Measurements from ENCODE around the gene AP2A1. TPM values are rescaled to one million over a fixed set of nuclear protein-coding genes. Genes with fewer than 3 reads are reported as not detected.

Gene AP2A1
- total RNA-seq, 1 donor, result 92.0 TPM

- no peak overlapping the region for H3K4me3 ChIP-seq (ENCODE audit: low read depth, low read length)
- no peak for TF ChIP-seq CTCF (IDR thresholded peaks at IDR 0.05; ENCODE audit: insufficient read depth, low read depth, low read length)
- no peak for DNase-seq (ENCODE audit: low read depth)
Measured at GRCh38 chr19:49780861-49781260, 14.1 kb downstream of the AP2A1 start.

GRCh38 chr19:49781394-49781793 is 14.6 kb downstream of the AP2A1 start:
- no peak for DNase-seq (ENCODE audit: low read depth)
- no peak overlapping the region for H3K4me3 ChIP-seq (ENCODE audit: low read depth, low read length)
- no peak for TF ChIP-seq CTCF (IDR thresholded peaks at IDR 0.05; ENCODE audit: insufficient read depth, low read depth, low read length)

GRCh38 chr19:49782515-49782914 is 15.7 kb downstream of the AP2A1 start:
- TF ChIP-seq CTCF (IDR thresholded peaks at IDR 0.05; ENCODE audit: insufficient read depth, low read depth, low read length), result no peak

GRCh38 chr19:49786376-49786820 is 19.6 kb downstream of the AP2A1 start:
- peak; percentile 71 for DNase-seq (ENCODE audit: low read depth)
- H3K4me3 ChIP-seq (ENCODE audit: low read depth, low read length), result no peak overlapping the region
- no peak for TF ChIP-seq CTCF (IDR thresholded peaks at IDR 0.05; ENCODE audit: insufficient read depth, low read depth, low read length)

More at GRCh38 chr19:49782515-49782914, 15.7 kb downstream of the AP2A1 start:
- no peak overlapping the region for H3K4me3 ChIP-seq (ENCODE audit: low read depth, low read length)
- DNase-seq (ENCODE audit: low read depth), result no peak

- DNase-seq (ENCODE audit: low read depth), result no peak
- no peak overlapping the region for H3K4me3 ChIP-seq (ENCODE audit: low read depth, low read length)
- TF ChIP-seq CTCF (IDR thresholded peaks at IDR 0.05; ENCODE audit: insufficient read depth, low read depth, low read length), result no peak
Measured at GRCh38 chr19:49787746-49788145, 20.9 kb downstream of the AP2A1 start.

- DNase-seq (ENCODE audit: low read depth), result no peak
- no peak overlapping the region for H3K4me3 ChIP-seq (ENCODE audit: low read depth, low read length)
- no peak for TF ChIP-seq CTCF (IDR thresholded peaks at IDR 0.05; ENCODE audit: insufficient read depth, low read depth, low read length)
Measured at GRCh38 chr19:49788857-49789256, 22.1 kb downstream of the AP2A1 start.

GRCh38 chr19:49790866-49791265 is 24.1 kb downstream of the AP2A1 start:
- no peak overlapping the region for H3K4me3 ChIP-seq (ENCODE audit: low read depth, low read length)
- TF ChIP-seq CTCF (IDR thresholded peaks at IDR 0.05; ENCODE audit: insufficient read depth, low read depth, low read length), result no peak
- peak; percentile 75 for DNase-seq (ENCODE audit: low read depth)
